Measurements from ENCODE around the gene HIVEP1. TPM values are rescaled to one million over a fixed set of nuclear protein-coding genes. Genes with fewer than 3 reads are reported as not detected.

The HIVEP1 gene
- total RNA-seq, 1 donor from 2014 or later: 27.3 TPM

GRCh38 chr6:12047792-12048432 is 35.8 kb downstream of the HIVEP1 start:
- no peak for DNase-seq (ENCODE audit: low spot score)

DNA sequence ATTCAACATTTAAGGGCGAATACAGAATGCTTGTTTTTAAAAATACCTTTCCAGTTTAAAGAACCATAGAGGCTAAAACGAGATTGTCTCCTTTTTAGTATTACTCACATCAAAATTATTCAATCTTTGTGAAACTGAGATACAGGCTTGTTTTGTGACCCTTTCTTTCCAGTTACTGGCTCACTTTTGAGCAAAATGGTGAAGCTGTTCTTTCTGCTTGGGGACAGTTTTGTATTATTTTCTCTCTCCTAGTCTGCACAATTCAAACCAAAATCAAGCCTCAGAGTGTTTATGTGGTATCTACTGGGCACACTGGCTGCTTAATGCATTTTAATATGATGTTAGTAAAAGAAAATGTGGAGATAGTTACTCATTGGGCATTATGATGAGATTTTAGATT is 36.5 kb downstream of the HIVEP1 start:
- no peak for DNase-seq (ENCODE audit: low spot score)

DNA sequence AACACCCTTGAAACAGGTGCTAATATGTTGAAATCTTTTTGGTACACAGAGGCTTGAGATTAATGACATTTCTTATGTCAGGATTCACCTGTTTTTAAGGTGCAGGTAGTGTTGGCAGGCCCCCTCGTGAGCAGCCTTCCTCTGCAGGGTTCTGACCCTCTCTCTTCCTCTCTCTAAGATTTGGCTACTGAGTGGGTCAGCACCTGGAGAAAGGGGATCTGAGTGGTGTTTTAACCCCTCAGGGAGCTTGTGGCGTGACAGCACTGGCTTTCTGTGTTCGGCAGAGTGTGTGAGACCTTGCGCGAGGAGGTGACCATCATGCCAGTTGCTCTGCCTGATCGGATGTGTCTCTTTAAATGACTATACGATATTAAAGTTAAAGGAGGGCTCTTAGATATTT is 37.1 kb downstream of the HIVEP1 start:
- DNase-seq (ENCODE audit: low spot score): no peak

GRCh38 chr6:12051861-12052368 is 39.8 kb downstream of the HIVEP1 start:
- DNase-seq (ENCODE audit: low spot score): no peak

- DNase-seq (ENCODE audit: low spot score): no peak
Measured at GRCh38 chr6:12058172-12058961, 46.3 kb downstream of the HIVEP1 start.

DNA sequence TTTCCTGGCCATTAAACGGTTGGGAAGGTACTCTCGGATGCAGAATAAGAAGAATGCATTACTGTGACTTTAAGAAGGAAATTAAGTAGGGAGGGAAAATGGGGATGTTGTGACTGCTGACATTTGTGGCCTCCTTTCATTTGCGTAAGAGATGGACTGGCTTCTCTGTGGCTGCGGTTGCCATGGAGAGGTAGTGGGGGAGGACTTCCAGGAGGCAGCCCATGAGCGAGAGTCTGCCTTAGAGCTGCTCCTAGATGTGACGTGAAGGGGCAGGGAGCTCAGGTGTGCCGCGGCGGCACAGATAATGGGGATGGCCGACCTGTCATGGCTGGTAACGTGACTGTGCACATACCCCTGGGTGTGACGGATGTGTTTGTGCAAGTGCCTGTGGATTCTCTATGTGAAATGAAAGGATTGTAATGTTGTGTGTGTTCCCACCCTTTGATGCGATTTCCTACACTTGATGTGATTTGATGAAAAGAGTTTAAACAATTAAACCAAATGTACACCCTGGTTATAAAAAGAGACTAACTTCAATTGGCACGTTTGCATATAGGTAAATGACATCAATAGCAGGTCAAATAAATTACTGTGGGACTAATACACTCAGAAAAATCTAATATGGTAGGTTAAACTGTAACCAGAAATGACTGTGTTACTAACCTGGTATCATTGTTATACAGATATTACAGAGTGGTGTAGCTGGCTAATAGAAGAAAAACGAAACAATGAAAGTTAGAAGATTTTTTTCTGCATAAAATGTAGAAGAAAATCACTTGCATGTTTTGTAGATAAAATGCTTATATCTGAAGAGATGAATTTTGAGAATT is 48.9 kb downstream of the HIVEP1 start:
- no peak for DNase-seq (ENCODE audit: low spot score)

DNA sequence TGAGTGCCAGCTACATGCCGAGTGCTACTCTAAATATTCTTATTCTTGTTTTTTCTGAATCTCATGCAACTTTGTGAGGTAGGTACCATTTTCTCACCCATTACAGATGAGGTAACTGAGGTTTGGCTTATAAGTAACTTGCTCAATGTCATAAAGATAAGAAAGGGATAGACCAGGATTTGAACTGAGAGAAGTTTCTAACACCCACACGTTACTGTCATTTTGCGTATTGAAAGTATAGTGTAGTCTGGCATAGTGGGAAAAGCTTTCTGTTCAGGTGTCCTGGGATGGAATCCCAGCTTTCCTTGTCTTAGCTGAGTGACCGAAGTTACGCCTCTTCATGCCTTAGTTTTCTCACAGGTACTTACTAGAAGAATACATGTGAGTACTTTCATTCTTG is 50.5 kb downstream of the HIVEP1 start:
- no peak for DNase-seq (ENCODE audit: low spot score)

- DNase-seq (ENCODE audit: low spot score): no peak
Measured at GRCh38 chr6:12064131-12064530, 52.0 kb downstream of the HIVEP1 start.

DNA sequence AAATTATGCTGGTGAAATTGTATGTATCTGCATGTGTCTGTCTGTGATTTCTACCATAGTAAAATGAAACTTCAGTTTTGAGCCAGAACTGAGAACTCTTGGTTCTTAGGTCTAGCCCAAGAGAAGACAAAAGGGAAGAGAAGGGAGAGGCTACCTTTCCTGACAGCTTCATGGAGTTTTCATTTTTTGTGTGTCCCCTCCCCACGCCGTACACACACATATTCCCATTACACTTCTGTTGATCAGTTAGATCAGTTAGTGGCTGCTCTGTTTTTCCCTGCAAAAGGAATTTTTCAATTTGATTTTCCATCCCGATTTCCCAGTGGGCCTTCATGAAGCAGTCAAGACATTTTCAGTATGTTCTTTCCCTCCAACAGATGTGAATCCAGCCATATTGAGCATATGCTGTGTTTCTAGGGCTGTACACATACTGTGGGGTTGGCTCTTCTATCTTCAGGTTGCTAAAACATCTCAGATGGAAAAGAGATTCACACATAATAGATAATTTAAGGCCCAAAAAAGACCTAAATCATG is 52.5 kb downstream of the HIVEP1 start:
- DNase-seq (ENCODE audit: low spot score): no peak

- DNase-seq (ENCODE audit: low spot score): no peak
Measured at GRCh38 chr6:12065321-12066140, 53.4 kb downstream of the HIVEP1 start.

GRCh38 chr6:12066297-12066696 is 54.2 kb downstream of the HIVEP1 start:
- no peak for DNase-seq (ENCODE audit: low spot score)

DNA sequence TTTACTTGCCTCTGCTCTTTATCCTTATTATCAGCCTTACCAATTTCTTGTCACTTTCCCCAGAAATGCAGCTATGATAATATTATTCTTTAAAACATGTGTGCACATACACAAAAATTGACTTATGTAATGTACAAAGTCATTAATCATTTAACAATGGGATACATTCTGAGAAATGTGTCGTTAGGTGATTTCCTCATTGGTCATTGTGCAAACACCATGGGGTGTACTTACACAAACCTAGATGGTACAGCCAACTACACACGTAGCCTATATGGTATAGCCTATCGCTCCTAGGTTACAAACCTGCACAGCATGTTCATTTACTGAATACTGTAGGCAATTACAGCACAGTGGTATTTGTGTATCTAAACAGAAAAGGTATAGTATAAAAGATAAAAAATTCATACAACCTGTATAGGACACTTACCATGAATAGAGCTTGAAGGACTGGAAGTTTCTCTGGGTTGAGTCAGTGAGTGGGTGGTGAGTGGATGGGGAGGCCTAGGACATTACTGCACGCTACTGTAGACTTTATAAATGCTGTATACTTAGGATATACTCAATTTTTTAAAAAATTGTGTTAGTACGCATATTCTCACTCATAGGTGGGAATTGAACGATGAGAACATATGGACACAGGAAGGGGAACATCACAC is 56.9 kb downstream of the HIVEP1 start:
- DNase-seq (ENCODE audit: low spot score): no peak

- DNase-seq (ENCODE audit: low spot score): no peak
Measured at GRCh38 chr6:12069891-12070529, 57.9 kb downstream of the HIVEP1 start.

- no peak for DNase-seq (ENCODE audit: low spot score)
Measured at GRCh38 chr6:12071064-12071615, 59.0 kb downstream of the HIVEP1 start.

DNA sequence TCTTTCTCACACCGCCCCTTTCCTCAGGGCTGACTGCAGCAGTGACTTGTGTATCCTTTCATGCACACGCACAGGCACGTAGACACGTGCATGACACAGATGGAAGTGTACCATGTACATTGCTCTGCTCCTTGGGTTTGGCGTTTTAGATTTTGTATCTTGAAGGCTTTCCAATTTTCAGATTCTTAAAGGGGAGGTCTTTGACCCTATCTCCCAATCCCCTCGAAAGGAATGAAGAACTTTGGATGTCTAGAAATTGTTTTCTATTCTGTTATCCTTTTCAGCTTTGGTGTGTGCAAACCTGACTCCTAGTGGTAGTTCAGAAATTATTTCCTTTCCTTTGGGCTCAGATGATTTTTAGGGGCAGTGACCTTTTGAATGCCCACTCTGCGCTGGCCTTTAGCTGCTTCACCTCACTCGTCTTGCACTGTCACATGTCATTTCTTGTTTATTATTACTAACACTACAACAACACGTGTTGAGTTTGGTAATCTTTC is 63.0 kb downstream of the HIVEP1 start:
- no peak for DNase-seq (ENCODE audit: low spot score)

DNA sequence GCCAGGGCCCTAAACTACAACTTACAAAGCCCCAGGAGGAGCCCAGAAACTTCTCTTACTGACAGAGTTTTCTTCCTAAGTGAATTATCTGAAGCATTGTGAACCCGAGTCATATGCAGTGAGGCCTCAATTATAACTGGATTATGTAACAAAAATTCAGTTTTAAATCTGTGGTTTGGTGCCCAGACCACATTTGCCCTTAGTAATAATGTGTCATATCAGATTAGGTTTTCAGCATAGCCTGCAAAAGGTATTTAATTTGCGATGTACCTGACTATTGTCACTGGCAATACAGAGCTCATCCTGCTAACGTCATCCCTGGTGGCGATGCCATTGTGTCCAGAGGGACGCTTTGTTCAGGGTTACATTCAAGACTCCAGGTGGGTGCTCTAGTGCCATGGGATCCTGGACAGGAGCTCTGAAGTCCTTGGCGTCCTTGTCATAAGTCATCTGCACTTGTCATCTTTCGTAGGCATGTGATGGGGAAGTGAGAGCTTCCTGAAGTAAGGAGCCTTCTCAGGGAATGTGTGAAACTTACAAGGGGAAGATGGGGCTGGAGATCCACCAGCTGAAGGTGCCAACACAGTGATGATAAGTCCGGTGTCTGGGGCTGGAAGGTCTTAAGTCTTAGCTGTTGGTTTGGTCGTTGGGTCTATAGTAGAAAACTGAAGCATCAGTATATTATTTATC is 65.1 kb downstream of the HIVEP1 start:
- no peak for DNase-seq (ENCODE audit: low spot score)

- no peak for DNase-seq (ENCODE audit: low spot score)
Measured at GRCh38 chr6:12078014-12078413, 65.9 kb downstream of the HIVEP1 start.

GRCh38 chr6:12081771-12082170 is 69.7 kb downstream of the HIVEP1 start:
- no peak for DNase-seq (ENCODE audit: low spot score)

DNA sequence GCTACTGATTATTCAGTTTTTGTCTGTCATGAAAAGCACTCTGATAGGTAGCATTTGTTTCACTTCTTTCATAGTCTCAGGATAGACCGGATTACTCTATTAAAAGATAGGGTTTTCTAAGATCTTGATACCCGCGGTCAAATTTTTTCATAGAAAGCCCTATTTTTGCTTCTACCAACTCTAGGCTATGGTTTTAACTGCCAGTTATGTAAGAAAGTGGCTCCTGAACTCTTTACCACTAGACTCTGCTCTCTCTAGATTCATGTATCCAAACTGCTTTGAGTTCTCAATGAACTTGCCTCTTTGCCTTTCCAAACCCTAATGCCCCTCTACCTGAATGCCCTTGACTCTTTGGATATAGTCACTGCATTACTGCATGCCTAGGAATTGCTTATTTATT is 70.3 kb downstream of the HIVEP1 start:
- no peak for DNase-seq (ENCODE audit: low spot score)
